HEK293T (cell line): Measurements from ENCODE around the gene ZFYVE16.
A peak's percentile ranks its signal among the peaks of the same experiment; 100 is the strongest.
"Not testable (repeated sequence)": the region's sequence is repeated elsewhere in the genome, so short reads cannot be mapped to it uniquely, and the experiment has no call there.

Source experiments
- CTCF ChIA-PET: fragments of 350-600 bp; formaldehyde crosslinking; extraction: SDS; loops from one replicate; lab custom pipeline; 2021; ENCODE audit warnings: antibody characterized with exemption, inconsistent platforms; lab: Yijun Ruan, JAX
- POLR2A ChIA-PET: fragments of 350-600 bp; formaldehyde crosslinking; extraction: SDS; loops from one replicate; lab custom pipeline; 2020; ENCODE audit warnings: antibody characterized with exemption, inconsistent platforms; lab: Yijun Ruan, JAX
- DNase-seq: peaks from one replicate; pipeline ENCODE4 v3.0.0; 2012; ENCODE audit warnings: mixed read lengths; ENCODE audit errors: extremely low spot score
- ARNT ChIP-seq: fragments of 450-650 bp; IDR thresholded peaks from 2 replicates; pipeline ENCODE4 v1.6.1; 2017; ENCODE audit warnings: mild to moderate bottlenecking
- BHLHE40 ChIP-seq: fragments of 450-650 bp; IDR thresholded peaks from 2 replicates; pipeline ENCODE4 v1.6.1; 2016; ENCODE audit warnings: mild to moderate bottlenecking, moderate library complexity, borderline replicate concordance
- CTBP1 ChIP-seq: fragments of 450-650 bp; IDR thresholded peaks from 2 replicates; pipeline ENCODE4 v1.6.1; 2016; ENCODE audit warnings: borderline replicate concordance
- ELF4 ChIP-seq: fragments of 450-650 bp; IDR thresholded peaks from 2 replicates; pipeline ENCODE4 v1.6.1; 2017; ENCODE audit warnings: antibody characterized with exemption
- FOXA1 ChIP-seq: fragments of 450-650 bp; IDR thresholded peaks from 2 replicates; pipeline ENCODE4 v1.6.1; 2016; ENCODE audit warnings: mild to moderate bottlenecking
- FOXK2 ChIP-seq: fragments of 450-650 bp; IDR thresholded peaks from 2 replicates; pipeline ENCODE4 v1.6.1; 2016; ENCODE audit warnings: mild to moderate bottlenecking
- FOXM1 ChIP-seq: fragments of 450-650 bp; IDR thresholded peaks from 2 replicates; pipeline ENCODE4 v1.6.1; 2017; ENCODE audit warnings: mild to moderate bottlenecking, borderline replicate concordance
- HDGF ChIP-seq: fragments of 450-650 bp; IDR thresholded peaks from 2 replicates; pipeline ENCODE4 v1.6.1; 2017; ENCODE audit warnings: antibody characterized with exemption, borderline replicate concordance
- L3MBTL2 ChIP-seq: fragments of 450-650 bp; conservative IDR thresholded peaks from 2 replicates; pipeline ENCODE4 v1.6.1; 2016; ENCODE audit warnings: mild to moderate bottlenecking
- LEF1 ChIP-seq: fragments of 450-650 bp; IDR thresholded peaks from 2 replicates; pipeline ENCODE4 v1.6.1; 2017; ENCODE audit warnings: mild to moderate bottlenecking, borderline replicate concordance
- NFRKB ChIP-seq: fragments of 450-650 bp; IDR thresholded peaks from 2 replicates; pipeline ENCODE4 v1.6.1; 2016; ENCODE audit warnings: mild to moderate bottlenecking, moderate library complexity
- PKNOX1 ChIP-seq: fragments of 450-650 bp; IDR thresholded peaks from 2 replicates; pipeline ENCODE4 v1.6.1; 2016
- SP1 ChIP-seq: fragments of 450-650 bp; IDR thresholded peaks from 2 replicates; pipeline ENCODE4 v1.6.1; 2017
- SUZ12 ChIP-seq: fragments of 450-650 bp; IDR thresholded peaks from 2 replicates; pipeline ENCODE4 v1.6.1; 2016; ENCODE audit warnings: mild to moderate bottlenecking
- TARDBP ChIP-seq: fragments of 450-650 bp; IDR thresholded peaks from 2 replicates; pipeline ENCODE4 v1.6.1; 2016
- ZNF384 ChIP-seq: fragments of 450-650 bp; IDR thresholded peaks from 2 replicates; pipeline ENCODE4 v1.6.1; 2016

Gene ZFYVE16

GRCh38 chr5:80487829-80488721 is 80.2 kb downstream of the ZFYVE16 start, which contains the start of gene FAM151B:
FAM151B (plus strand) TSS chr5:80488100; CDS start chr5:80488124, 24 bp downstream.
- peak; percentile 87 for DNase-seq
- ChIA-PET POLR2A (interaction anchor here (1.1 to 2.0 kb wide), 3 partner anchors 18 to 178 kb away, joined by 3 to 5 read pairs (median 4); partner anchors contain the start of gene DHFR), CTCF (interaction anchor here (0.6 to 0.7 kb wide), 2 partner anchors 159 to 177 kb away, joined by 3 to 4 read pairs; no protein-coding TSS in a partner anchor)
- TF ChIP-seq CTBP1 (peak; percentile 47; the same call in 1 of the 2 replicates), L3MBTL2 (peak; percentile 95), BHLHE40 (no peak)

GRCh38 chr5:80491296-80491695 is 83.4 kb downstream of the ZFYVE16 start:
- CTCF ChIA-PET, result no interaction called here
- no peak for DNase-seq
- POLR2A ChIA-PET, result no interaction called here
- no peak for TF ChIP-seq LEF1

- CTCF ChIA-PET, result no interaction called here
- POLR2A ChIA-PET, result interaction anchor here (0.6 kb wide), 1 partner anchor 14 kb away, joined by 3 read pairs; no protein-coding TSS in a partner anchor
- DNase-seq, result no peak
- TF ChIP-seq FOXM1 (no peak), L3MBTL2 (no peak), HDGF (no peak), SP1 (no peak), ZNF384 (no peak), ARNT (no peak), ELF4 (no peak), FOXK2 (no peak), FOXA1 (no peak), CTBP1 (no peak)
These were observed 84.9 kb downstream of the ZFYVE16 start for GRCh38 chr5:80492741-80493140.

DNA sequence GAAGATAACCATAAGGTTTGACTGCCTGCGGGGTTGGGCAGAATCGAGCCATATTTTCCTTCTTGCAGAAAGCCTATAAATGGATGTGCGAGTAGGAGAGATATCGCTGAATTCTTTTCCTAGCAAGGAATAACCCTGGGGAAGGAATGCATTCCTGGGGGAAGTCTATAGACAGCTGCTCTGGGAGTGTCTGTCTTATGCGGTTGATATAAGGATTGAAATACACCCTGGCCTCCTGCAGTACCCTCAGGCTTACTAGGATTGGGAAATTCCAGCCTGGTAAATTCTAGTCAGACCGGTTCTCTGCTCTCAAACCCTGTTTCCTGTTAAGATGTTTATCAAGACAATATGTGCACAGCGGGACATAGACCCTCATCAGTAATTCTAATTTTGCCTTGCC is 85.6 kb downstream of the ZFYVE16 start:
- CTCF ChIA-PET, DNase-seq: not testable (repeated sequence)
- POLR2A ChIA-PET, result interaction anchor here (0.6 kb wide), 1 partner anchor 14 kb away, joined by 3 read pairs; no protein-coding TSS in a partner anchor

DNA sequence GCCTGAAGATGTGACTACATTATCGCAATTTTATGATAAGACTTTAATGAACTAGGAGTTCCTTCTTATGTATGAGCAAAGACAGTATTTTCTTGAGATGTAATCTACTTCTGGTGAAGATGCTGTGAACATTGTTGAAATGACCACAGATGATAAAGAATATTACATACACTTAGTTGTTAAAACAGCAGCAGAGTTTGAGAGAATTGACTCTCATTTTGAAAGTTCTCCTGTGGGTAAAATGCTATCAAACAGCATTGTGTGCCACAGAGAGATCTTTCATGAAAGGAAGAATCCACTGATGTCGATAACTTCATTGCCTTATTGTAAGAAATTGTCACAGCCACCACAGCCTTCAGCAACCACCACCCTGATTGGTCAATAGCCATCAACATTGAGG is 88.0 kb downstream of the ZFYVE16 start:
- ChIA-PET CTCF (no interaction called here), POLR2A (no interaction called here)
- DNase-seq, result no peak
- TF ChIP-seq NFRKB (no peak), FOXM1 (no peak), HDGF (no peak), FOXK2 (no peak), ZNF384 (no peak), LEF1 (no peak), TARDBP (no peak), BHLHE40 (no peak), SUZ12 (no peak)

- TF ChIP-seq ELF4 (no peak), LEF1 (no peak), SP1 (no peak), SUZ12 (no peak)
- CTCF ChIA-PET, result no interaction called here
- POLR2A ChIA-PET, result no interaction called here
- no peak for DNase-seq
These were observed 94.9 kb downstream of the ZFYVE16 start for GRCh38 chr5:80502800-80503199.

DNA sequence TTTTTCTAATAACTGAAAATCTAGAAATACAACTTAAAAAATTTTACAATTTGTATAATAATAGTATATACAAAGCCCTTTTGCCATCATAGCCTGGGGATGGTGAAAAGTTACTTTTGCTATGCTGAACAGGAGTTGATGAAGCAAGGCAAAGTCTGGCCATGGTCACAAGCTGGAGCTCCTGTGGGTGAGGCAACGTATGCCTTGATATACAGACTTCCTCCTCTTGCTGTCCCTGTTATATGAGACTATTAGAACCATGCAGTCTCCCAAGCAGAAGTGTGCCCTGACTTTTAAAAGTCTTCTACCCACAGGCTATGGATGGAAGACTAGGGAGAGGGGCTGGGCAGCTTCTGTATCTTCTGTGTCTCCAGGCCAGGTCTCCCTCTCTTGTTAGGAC is 95.8 kb downstream of the ZFYVE16 start:
- TF ChIP-seq HDGF, result no peak
- no peak for TF ChIP-seq ZNF384
- no peak for TF ChIP-seq ARNT
- no peak for TF ChIP-seq LEF1
- TF ChIP-seq SUZ12, result no peak
- TF ChIP-seq CTBP1, result no peak
- TF ChIP-seq TARDBP, result no peak
- TF ChIP-seq NFRKB, result no peak
- no peak for TF ChIP-seq FOXM1
- CTCF ChIA-PET, result no interaction called here
- no peak for DNase-seq
- POLR2A ChIA-PET, result no interaction called here

GRCh38 chr5:80504833-80505232 is 97.0 kb downstream of the ZFYVE16 start:
- DNase-seq, result no peak
- ChIA-PET CTCF (no interaction called here), POLR2A (no interaction called here)
- no peak for TF ChIP-seq LEF1
- TF ChIP-seq FOXK2, result no peak
- TF ChIP-seq L3MBTL2, result no peak
- no peak for TF ChIP-seq ELF4
- TF ChIP-seq FOXM1, result no peak
- TF ChIP-seq CTBP1, result no peak
- TF ChIP-seq HDGF, result no peak
- TF ChIP-seq SP1, result no peak
- no peak for TF ChIP-seq BHLHE40
- no peak for TF ChIP-seq NFRKB
- TF ChIP-seq TARDBP, result no peak
- TF ChIP-seq PKNOX1, result no peak
- no peak for TF ChIP-seq ZNF384
- no peak for TF ChIP-seq FOXA1
